ENCODE results near the gene FGF21.

The FGF21 gene

GRCh38 chr19:48720251-48720612, 35.1 kb upstream of the FGF21 start:
- no peak for TF ChIP-seq CTCF (IDR thresholded peaks at IDR 0.05; ENCODE audit: extremely low read depth, insufficient read depth, missing control alignments)
- in situ Hi-C loops (cut with MboI; ENCODE audit: low pct_unique_long_range_greater_than_20kb, low sequenced_read_pairs, unreplicated experiment) = no loop called here
- no peak for DNase-seq (ENCODE audit: low spot score)

- in situ Hi-C loops (cut with MboI; ENCODE audit: low pct_unique_long_range_greater_than_20kb, low sequenced_read_pairs, unreplicated experiment) = no loop called here
These were observed 34.6 kb upstream of the FGF21 start for GRCh38 chr19:48720613-48721296.

GRCh38 chr19:48722196-48722708, 33.1 kb upstream of the FGF21 start:
- no peak for DNase-seq (ENCODE audit: low spot score)
- TF ChIP-seq CTCF (IDR thresholded peaks at IDR 0.05; ENCODE audit: extremely low read depth, insufficient read depth, missing control alignments) = no peak
- in situ Hi-C loops (cut with MboI; ENCODE audit: low pct_unique_long_range_greater_than_20kb, low sequenced_read_pairs, unreplicated experiment) = no loop called here

More at GRCh38 chr19:48720613-48721296, 34.6 kb upstream of the FGF21 start:
- DNase-seq (ENCODE audit: low spot score) = peak; percentile 97
- no peak for TF ChIP-seq CTCF (IDR thresholded peaks at IDR 0.05; ENCODE audit: extremely low read depth, insufficient read depth, missing control alignments)

- in situ Hi-C loops (cut with MboI; ENCODE audit: low pct_unique_long_range_greater_than_20kb, low sequenced_read_pairs, unreplicated experiment) = no loop called here
- TF ChIP-seq CTCF (IDR thresholded peaks at IDR 0.05; ENCODE audit: extremely low read depth, insufficient read depth, missing control alignments) = no peak
- peak; percentile 82 for DNase-seq (ENCODE audit: low spot score)
These were observed 30.2 kb upstream of the FGF21 start for GRCh38 chr19:48724796-48725753.

- in situ Hi-C loops (cut with MboI; ENCODE audit: low pct_unique_long_range_greater_than_20kb, low sequenced_read_pairs, unreplicated experiment) = no loop called here
- no peak for TF ChIP-seq CTCF (IDR thresholded peaks at IDR 0.05; ENCODE audit: extremely low read depth, insufficient read depth, missing control alignments)
- DNase-seq (ENCODE audit: low spot score) = no peak
These were observed 28.8 kb upstream of the FGF21 start for GRCh38 chr19:48726556-48726955.

- no peak for DNase-seq (ENCODE audit: low spot score)
- in situ Hi-C loops (cut with MboI; ENCODE audit: low pct_unique_long_range_greater_than_20kb, low sequenced_read_pairs, unreplicated experiment) = no loop called here
- TF ChIP-seq CTCF (IDR thresholded peaks at IDR 0.05; ENCODE audit: extremely low read depth, insufficient read depth, missing control alignments) = no peak
These were observed 26.2 kb upstream of the FGF21 start for GRCh38 chr19:48728911-48729664.
